Left ventricle myocardium inferior (tissue), 1 donor: ENCODE measurements around the gene EIF3F. TPM values are rescaled to one million over a fixed set of nuclear protein-coding genes. Genes with fewer than 3 reads are reported as not detected.

Experiments used
- DNase-seq: peaks from one replicate; pipeline ENCODE4 v3.0.0-alpha.2; 2020
- H3K27ac ChIP-seq: fragments of 200-600 bp; replicated peaks from 2 replicates; pipeline ENCODE4 v1.8.0; 2021
- H3K27me3 ChIP-seq: fragments of 200-600 bp; 2 replicates; pipeline ENCODE4 v1.8.0; 2021; ENCODE audit warnings: low read depth
- H3K36me3 ChIP-seq: fragments of 200-600 bp; 2 replicates; pipeline ENCODE4 v1.8.0; 2021
- H3K4me1 ChIP-seq: fragments of 200-600 bp; 2 replicates; pipeline ENCODE4 v1.8.0; 2021
- H3K4me3 ChIP-seq: fragments of 200-600 bp; 2 replicates; pipeline ENCODE4 v1.8.0; 2021; ENCODE audit warnings: mild to moderate bottlenecking, moderate library complexity
- H3K9me3 ChIP-seq: fragments of 200-600 bp; replicated peaks from 2 replicates; pipeline ENCODE4 v1.8.0; 2021
- intact Hi-C: fragments of 100-400 bp; cut with micrococcal nuclease; formaldehyde crosslinking; loops from one replicate; pipeline ENCODE4 v1.11.0; 2022
- total RNA-seq: library from RNA; stranded (reverse); fragmentation: NEBNext Ultra II Directional; extraction: Animal tissue kit (Norgen Biotek cat#: 25700); gene quantifications from one replicate; pipeline ENCODE4 v1.2.1, GENCODE V29; 2021
- TF ChIP-seq, protein P1 (sequence below): fragments of 200-600 bp; IDR thresholded peaks from 2 replicates; pipeline ENCODE4 v1.8.0; 2021; ENCODE audit warnings: antibody characterized with exemption, mild to moderate bottlenecking, borderline replicate concordance
- donor health status: DM: no; HTN: yes; CAD: no; lungs with severe emphysema.

The EIF3F gene
- total RNA-seq, 1 donor from 2014 or later = 151 TPM

DNA sequence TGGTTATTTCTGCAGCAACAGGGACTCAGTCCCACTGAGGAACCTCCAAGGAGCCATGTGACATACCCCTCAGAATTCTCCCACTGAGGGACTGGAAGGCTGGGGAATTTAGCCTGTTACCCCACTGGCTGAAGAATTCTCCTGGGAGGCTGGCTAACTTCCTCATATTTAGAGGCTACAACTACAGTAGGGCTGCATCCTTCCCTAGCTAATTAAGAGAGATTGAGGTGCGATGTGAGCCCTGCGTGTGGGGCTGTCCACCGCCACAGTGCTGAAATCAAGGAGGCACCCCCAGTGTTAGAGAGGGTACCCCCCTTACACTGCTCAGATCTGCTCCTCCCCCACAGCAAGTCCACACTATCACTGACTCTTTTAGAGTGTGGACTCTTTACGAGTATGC, 21.1 kb downstream of the EIF3F start:
- Histone ChIP-seq H3K4me3 (no peak overlapping the region), H3K36me3 (no peaks in the 10 kb centered on the region), H3K27me3 (no peaks in the 10 kb centered on the region), H3K9me3 (no peaks in the 10 kb centered on the region), H3K4me1 (no peaks in the 10 kb centered on the region), H3K27ac (no peak overlapping the region)
- intact Hi-C loops = no loop called here
- TF ChIP-seq, protein P1, sequence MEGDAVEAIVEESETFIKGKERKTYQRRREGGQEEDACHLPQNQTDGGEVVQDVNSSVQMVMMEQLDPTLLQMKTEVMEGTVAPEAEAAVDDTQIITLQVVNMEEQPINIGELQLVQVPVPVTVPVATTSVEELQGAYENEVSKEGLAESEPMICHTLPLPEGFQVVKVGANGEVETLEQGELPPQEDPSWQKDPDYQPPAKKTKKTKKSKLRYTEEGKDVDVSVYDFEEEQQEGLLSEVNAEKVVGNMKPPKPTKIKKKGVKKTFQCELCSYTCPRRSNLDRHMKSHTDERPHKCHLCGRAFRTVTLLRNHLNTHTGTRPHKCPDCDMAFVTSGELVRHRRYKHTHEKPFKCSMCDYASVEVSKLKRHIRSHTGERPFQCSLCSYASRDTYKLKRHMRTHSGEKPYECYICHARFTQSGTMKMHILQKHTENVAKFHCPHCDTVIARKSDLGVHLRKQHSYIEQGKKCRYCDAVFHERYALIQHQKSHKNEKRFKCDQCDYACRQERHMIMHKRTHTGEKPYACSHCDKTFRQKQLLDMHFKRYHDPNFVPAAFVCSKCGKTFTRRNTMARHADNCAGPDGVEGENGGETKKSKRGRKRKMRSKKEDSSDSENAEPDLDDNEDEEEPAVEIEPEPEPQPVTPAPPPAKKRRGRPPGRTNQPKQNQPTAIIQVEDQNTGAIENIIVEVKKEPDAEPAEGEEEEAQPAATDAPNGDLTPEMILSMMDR = no peak
- DNase-seq = no peak

DNA sequence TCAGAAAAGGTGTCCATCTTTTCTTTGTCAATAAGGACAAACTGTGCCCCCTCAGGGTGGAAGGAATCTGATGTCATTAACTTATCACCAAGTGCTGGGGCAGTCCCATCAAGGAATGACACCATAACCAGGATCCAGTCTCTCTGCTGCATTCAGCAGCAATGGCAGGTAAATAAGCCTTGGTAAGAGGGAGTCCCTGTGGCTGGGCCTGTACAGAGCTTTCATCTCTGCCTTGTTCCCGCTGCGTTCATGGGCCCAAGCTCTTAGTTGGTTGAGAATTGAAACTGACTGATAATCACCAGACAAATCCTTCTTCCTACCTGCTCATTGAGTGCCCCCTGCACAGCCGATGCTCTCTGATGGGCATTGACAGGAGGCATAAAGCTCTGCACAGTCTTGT, 22.7 kb downstream of the EIF3F start:
- Histone ChIP-seq H3K9me3 (no peaks in the 10 kb centered on the region), H3K27ac (no peak overlapping the region), H3K4me3 (no peak overlapping the region), H3K27me3 (no peaks in the 10 kb centered on the region), H3K4me1 (no peaks in the 10 kb centered on the region), H3K36me3 (no peaks in the 10 kb centered on the region)
- no peak for DNase-seq
- TF ChIP-seq, protein P1 = no peak
- intact Hi-C loops = no loop called here

DNA sequence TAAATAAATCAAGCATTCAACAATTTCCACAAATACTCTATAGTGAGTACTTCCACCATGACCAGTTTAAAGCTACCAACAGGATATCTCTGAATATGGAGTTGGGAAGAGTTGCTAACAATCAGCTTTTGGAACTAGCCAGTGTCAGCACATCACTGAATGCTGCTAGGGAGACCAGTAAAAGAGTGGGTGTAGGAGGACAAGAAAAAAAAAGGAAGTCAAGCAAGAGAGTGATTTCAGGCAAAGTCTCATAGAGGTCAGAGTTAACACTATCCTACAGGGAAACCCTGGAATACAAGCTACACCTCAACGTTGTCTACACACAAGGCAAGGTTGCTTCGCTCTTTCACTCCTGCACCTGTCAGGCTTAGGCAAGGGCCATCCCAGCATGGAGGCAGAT, 24.2 kb downstream of the EIF3F start:
- intact Hi-C loops = no loop called here
- no peaks in the 10 kb centered on the region for H3K36me3 ChIP-seq
- TF ChIP-seq, protein P1 = no peak
- H3K4me1 ChIP-seq = no peaks in the 10 kb centered on the region
- no peak overlapping the region for H3K4me3 ChIP-seq
- no peaks in the 10 kb centered on the region for H3K9me3 ChIP-seq
- DNase-seq = no peak
- no peak overlapping the region for H3K27ac ChIP-seq
- no peaks in the 10 kb centered on the region for H3K27me3 ChIP-seq

GRCh38 chr11:8011981-8012444, 24.9 kb downstream of the EIF3F start:
- TF ChIP-seq, protein P1 = no peak
- no peaks in the 10 kb centered on the region for H3K4me1 ChIP-seq
- intact Hi-C loops = no loop called here

DNA sequence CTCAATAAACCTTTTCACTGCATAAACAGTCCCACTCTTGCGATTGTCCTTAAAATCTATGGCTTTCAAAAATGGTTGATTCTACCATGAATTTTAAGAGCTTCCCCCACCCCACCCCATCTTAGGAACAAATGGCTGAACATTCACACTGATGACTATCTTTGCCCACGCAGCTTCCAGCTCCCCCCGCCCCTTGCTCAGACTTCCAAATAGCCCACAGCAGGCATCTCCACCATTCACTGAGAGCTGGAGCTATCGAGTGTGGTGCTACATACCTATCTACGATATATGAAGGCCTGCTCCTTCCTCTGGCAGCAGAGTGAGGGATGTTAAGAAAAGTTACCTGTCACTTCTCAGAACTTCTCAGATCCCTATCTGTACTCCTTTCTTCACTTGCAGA, 26.7 kb downstream of the EIF3F start:
- Histone ChIP-seq H3K36me3 (no peaks in the 10 kb centered on the region), H3K27me3 (peaks cover 1% of the 10 kb centered on the region), H3K27ac (no peak overlapping the region), H3K4me3 (no peak overlapping the region), H3K9me3 (no peaks in the 10 kb centered on the region), H3K4me1 (peaks cover 10% of the 10 kb centered on the region)
- intact Hi-C loops = no loop called here
- DNase-seq = no peak
- TF ChIP-seq, protein P1 = no peak

More at GRCh38 chr11:8011981-8012444, 24.9 kb downstream of the EIF3F start:
- no peak overlapping the region for H3K4me3 ChIP-seq
- no peak overlapping the region for H3K27ac ChIP-seq
- no peaks in the 10 kb centered on the region for H3K36me3 ChIP-seq
- H3K9me3 ChIP-seq = no peaks in the 10 kb centered on the region
- no peaks in the 10 kb centered on the region for H3K27me3 ChIP-seq
- no peak for DNase-seq
